Measurements from ENCODE around the gene NPHP3.

Gene NPHP3

DNA sequence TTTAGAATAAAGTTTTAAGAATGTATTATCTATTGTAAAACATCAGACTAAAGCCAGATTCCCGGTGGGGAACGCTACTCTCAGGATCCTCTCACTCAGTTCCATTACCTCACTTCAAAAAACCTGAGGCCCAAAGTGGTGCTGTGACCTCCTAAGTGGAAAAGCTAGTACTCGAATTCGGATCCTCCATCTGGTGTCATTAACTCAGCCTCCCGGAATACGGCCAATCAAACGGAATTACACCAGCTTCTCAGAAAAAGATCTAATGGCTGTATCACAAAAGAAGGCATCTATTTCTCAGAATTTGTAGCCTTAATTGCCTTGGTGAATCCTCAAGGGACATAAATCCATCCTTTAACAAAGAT, 63.2 kb downstream of the NPHP3 start:
- in situ Hi-C loops (cut with HindIII; ENCODE audit: low pct_ligation_motif_present, low sequenced_read_pairs), result no loop called here
- Histone ChIP-seq H3K4me3 (ENCODE audit: low read depth, low read length) (peak overlapping the region; percentile 88), H3K36me3 (replicated peaks) (no peaks in the 10 kb centered on the region), H3K27me3 (replicated peaks) (no peaks in the 10 kb centered on the region), H3K27ac (peak overlapping the region; percentile 80)
- TF ChIP-seq, protein P1, sequence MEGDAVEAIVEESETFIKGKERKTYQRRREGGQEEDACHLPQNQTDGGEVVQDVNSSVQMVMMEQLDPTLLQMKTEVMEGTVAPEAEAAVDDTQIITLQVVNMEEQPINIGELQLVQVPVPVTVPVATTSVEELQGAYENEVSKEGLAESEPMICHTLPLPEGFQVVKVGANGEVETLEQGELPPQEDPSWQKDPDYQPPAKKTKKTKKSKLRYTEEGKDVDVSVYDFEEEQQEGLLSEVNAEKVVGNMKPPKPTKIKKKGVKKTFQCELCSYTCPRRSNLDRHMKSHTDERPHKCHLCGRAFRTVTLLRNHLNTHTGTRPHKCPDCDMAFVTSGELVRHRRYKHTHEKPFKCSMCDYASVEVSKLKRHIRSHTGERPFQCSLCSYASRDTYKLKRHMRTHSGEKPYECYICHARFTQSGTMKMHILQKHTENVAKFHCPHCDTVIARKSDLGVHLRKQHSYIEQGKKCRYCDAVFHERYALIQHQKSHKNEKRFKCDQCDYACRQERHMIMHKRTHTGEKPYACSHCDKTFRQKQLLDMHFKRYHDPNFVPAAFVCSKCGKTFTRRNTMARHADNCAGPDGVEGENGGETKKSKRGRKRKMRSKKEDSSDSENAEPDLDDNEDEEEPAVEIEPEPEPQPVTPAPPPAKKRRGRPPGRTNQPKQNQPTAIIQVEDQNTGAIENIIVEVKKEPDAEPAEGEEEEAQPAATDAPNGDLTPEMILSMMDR (IDR thresholded peaks at IDR 0.05; ENCODE audit: low read depth, low read length, missing control alignments), result no peak
- no peak for DNase-seq

DNA sequence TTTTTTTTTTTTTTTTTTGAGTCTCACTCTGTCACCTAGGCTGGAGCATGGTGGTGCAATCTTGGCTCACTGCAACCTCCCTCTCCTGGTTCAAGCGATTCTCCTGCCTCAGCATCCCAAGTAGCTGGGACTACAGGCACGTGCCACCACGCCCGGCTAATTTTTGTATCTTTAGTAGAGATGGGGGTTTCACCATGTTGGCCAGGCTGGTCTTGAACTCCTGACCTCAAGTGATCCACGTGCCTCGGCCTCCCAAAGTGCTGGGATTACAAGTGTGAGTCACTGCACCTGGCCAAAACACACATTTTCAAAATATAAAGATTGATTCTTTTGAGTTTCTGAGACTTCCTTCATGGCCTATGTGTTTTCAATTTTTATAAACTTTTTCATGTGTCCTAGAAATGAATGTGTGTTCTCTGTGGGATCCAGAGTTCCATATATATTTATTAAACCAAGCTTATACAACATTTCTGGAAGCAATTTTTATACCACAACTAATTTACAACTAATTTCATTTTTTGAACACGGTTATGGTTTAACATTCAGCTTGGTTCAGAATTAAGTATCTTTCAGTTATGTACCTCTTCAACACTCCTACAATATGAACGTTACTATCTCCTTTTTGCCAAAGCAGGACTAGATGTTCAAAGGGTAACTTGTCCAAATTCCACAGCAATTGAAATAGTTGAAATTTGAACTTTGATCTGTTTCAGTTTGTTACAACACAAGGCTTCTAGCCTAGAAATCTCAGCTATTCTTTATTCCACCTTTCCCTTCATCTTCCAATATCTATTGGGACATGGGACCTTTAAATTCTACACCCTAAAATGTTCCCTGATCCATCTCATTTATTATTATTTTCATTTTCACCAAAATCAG, 64.1 kb downstream of the NPHP3 start:
- H3K4me3 ChIP-seq (ENCODE audit: low read depth, low read length), result peak overlapping the region; percentile 88
- DNase-seq, result no peak
- no peaks in the 10 kb centered on the region for H3K27me3 ChIP-seq (replicated peaks)
- no peaks in the 10 kb centered on the region for H3K36me3 ChIP-seq (replicated peaks)
- in situ Hi-C loops (cut with HindIII; ENCODE audit: low pct_ligation_motif_present, low sequenced_read_pairs), result no loop called here
- TF ChIP-seq, protein P1 (IDR thresholded peaks at IDR 0.05; ENCODE audit: low read depth, low read length, missing control alignments), result no peak
- no peak overlapping the region for H3K27ac ChIP-seq

DNA sequence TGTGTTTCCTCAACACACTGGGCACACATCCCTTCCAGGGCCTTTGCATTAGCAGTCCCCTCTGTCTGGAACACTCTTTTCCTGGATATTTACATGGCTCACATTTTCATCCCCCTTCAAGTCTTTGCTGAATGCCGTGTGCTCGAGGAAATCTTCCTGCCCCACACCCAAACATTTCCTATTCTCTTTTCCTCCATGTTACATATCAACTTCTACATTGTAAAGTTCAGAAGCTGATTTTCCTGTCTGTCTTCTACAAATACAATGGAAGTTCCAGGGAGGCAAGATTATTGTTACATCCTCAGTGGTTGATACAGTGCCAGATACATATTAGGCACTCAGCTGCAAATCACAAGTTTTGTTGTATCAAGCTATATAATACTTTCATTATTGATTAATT, 66.7 kb downstream of the NPHP3 start:
- DNase-seq, result no peak
- TF ChIP-seq, protein P1 (IDR thresholded peaks at IDR 0.05; ENCODE audit: low read depth, low read length, missing control alignments), result no peak
- Histone ChIP-seq H3K27me3 (replicated peaks) (no peaks in the 10 kb centered on the region), H3K27ac (no peak overlapping the region), H3K36me3 (replicated peaks) (no peaks in the 10 kb centered on the region), H3K4me3 (ENCODE audit: low read depth, low read length) (no peak overlapping the region)
- in situ Hi-C loops (cut with HindIII; ENCODE audit: low pct_ligation_motif_present, low sequenced_read_pairs), result no loop called here

DNA sequence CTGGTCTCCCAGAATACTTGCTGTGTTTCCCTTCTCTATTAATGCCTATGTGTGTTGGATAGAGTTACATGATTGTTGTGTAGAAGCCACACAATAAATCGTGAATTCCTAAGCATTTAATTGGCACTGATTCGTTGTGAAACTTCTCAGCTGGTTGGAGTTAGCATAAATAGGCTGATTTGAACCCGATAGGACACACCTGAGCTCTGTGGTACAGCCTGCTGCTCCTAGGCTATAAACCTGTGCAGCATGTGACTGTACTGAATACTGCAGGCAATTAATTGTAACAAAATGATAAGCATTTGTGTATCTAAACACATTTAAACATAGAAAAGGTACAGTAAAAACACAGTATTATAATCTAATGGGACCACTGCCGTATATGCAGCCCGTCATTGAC, 67.5 kb downstream of the NPHP3 start:
- Histone ChIP-seq H3K4me3 (ENCODE audit: low read depth, low read length) (no peak overlapping the region), H3K27me3 (replicated peaks) (no peaks in the 10 kb centered on the region), H3K27ac (no peak overlapping the region), H3K36me3 (replicated peaks) (no peaks in the 10 kb centered on the region)
- in situ Hi-C loops (cut with HindIII; ENCODE audit: low pct_ligation_motif_present, low sequenced_read_pairs), result no loop called here
- TF ChIP-seq, protein P1 (IDR thresholded peaks at IDR 0.05; ENCODE audit: low read depth, low read length, missing control alignments), result no peak
- DNase-seq, result no peak

DNA sequence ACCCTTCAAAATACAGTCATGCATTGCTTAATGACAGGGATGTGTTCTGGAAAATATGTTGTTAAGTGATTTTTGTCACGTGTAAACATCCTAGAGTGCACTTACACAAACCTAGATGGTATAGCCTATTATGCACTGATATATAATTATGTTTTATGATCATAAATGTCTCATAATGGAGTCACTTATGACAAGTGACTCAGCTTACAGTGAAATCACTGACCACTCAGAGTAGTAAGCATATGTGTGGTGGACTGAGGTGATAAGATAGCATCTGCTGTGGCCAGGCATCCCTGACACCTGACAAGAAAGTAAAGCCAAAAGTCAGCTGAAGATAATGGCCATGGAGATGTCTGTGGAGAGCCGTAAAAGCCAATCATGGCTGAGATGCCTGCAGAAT, 68.0 kb downstream of the NPHP3 start:
- in situ Hi-C loops (cut with HindIII; ENCODE audit: low pct_ligation_motif_present, low sequenced_read_pairs), result no loop called here
- DNase-seq, result no peak
- H3K4me3 ChIP-seq (ENCODE audit: low read depth, low read length), result no peak overlapping the region

More for the DNA sequence above, 68.0 kb downstream of the NPHP3 start:
- no peaks in the 10 kb centered on the region for H3K27me3 ChIP-seq (replicated peaks)
- no peaks in the 10 kb centered on the region for H3K36me3 ChIP-seq (replicated peaks)
- no peak overlapping the region for H3K27ac ChIP-seq
- TF ChIP-seq, protein P1 (IDR thresholded peaks at IDR 0.05; ENCODE audit: low read depth, low read length, missing control alignments), result no peak
